HG02763 (cell line): ENCODE results near the gene SLC16A2.
"Not testable (repeated sequence)": the region's sequence is repeated elsewhere in the genome, so short reads cannot be mapped to it uniquely, and the experiment has no call there.

Experiments
- ATAC-seq: cut with Tn5 transposase; IDR thresholded peaks from one replicate; pipeline ENCODE4 v1.9.1; 2021; ENCODE audit warnings: mild to moderate bottlenecking, moderate library complexity; ENCODE audit not compliant: unreplicated experiment

The SLC16A2 gene

GRCh38 chrX:74505437-74505836, 84.1 kb downstream of the SLC16A2 start:
- ATAC-seq: no peak

GRCh38 chrX:74506317-74507115, 85.2 kb downstream of the SLC16A2 start:
- ATAC-seq: peak; percentile 93

- ATAC-seq: no peak
Observed at GRCh38 chrX:74507191-74507590, 85.9 kb downstream of the SLC16A2 start.

- ATAC-seq: no peak
Observed at GRCh38 chrX:74509989-74510388, 88.7 kb downstream of the SLC16A2 start.

GRCh38 chrX:74510401-74510800, 89.1 kb downstream of the SLC16A2 start:
- peak; percentile 45 for ATAC-seq

GRCh38 chrX:74511704-74512103, 90.4 kb downstream of the SLC16A2 start:
- ATAC-seq: no peak

GRCh38 chrX:74514384-74514783, 93.1 kb downstream of the SLC16A2 start:
- ATAC-seq: no peak

- no peak for ATAC-seq
Observed at GRCh38 chrX:74515356-74515755, 94.1 kb downstream of the SLC16A2 start.

GRCh38 chrX:74516013-74516412, 94.7 kb downstream of the SLC16A2 start:
- not testable (repeated sequence) for ATAC-seq

- no peak for ATAC-seq
Observed at GRCh38 chrX:74519870-74520269, 98.6 kb downstream of the SLC16A2 start.

GRCh38 chrX:74520291-74520690, 99.0 kb downstream of the SLC16A2 start:
- no peak for ATAC-seq

- no peak for ATAC-seq
Observed at GRCh38 chrX:74520896-74521295, 99.6 kb downstream of the SLC16A2 start.

GRCh38 chrX:74521961-74522751, 100.9 kb downstream of the SLC16A2 start:
- no peak for ATAC-seq

- no peak for ATAC-seq
Observed at GRCh38 chrX:74523224-74523623, 101.9 kb downstream of the SLC16A2 start.

GRCh38 chrX:74523870-74524735, 102.8 kb downstream of the SLC16A2 start:
- no peak for ATAC-seq

- no peak for ATAC-seq
Observed at GRCh38 chrX:74525116-74525515, 103.8 kb downstream of the SLC16A2 start.

GRCh38 chrX:74526764-74527163, 105.5 kb downstream of the SLC16A2 start:
- no peak for ATAC-seq

GRCh38 chrX:74527350-74527749, 106.1 kb downstream of the SLC16A2 start:
- no peak for ATAC-seq

GRCh38 chrX:74529311-74529710, 108.0 kb downstream of the SLC16A2 start:
- no peak for ATAC-seq

GRCh38 chrX:74531081-74531480, 109.8 kb downstream of the SLC16A2 start:
- ATAC-seq: no peak

- ATAC-seq: peak; percentile 39
Observed at GRCh38 chrX:74534569-74535038, 113.3 kb downstream of the SLC16A2 start.
